Type B pancreatic cell (in vitro differentiated cells): ENCODE results near the gene POLA1. TPM values are rescaled to one million over a fixed set of nuclear protein-coding genes. Genes with fewer than 3 reads are reported as not detected.

Source experiments
- DNase-seq: peaks from one replicate; pipeline ENCODE4 v3.0.0; 2021; ENCODE audit warnings: mixed read lengths; ENCODE audit not compliant: unreplicated experiment; ENCODE audit errors: extremely low spot score
- H3K27ac Mint-ChIP-seq: 2 replicates; pipeline ENCODE4 v1.8.0; 2021; ENCODE audit warnings: mild to moderate bottlenecking, mixed read lengths
- H3K27me3 Mint-ChIP-seq: 2 replicates; pipeline ENCODE4 v1.8.0; 2021; ENCODE audit warnings: mixed read lengths
- H3K36me3 Mint-ChIP-seq: 2 replicates; pipeline ENCODE4 v1.8.0; 2021; ENCODE audit warnings: mixed read lengths
- H3K4me1 Mint-ChIP-seq: one replicate; pipeline ENCODE4 v1.8.0; 2021; ENCODE audit warnings: mixed read lengths; ENCODE audit not compliant: unreplicated experiment
- H3K4me3 Mint-ChIP-seq: 2 replicates; pipeline ENCODE4 v1.8.0; 2021; ENCODE audit warnings: mild to moderate bottlenecking, mixed read lengths
- H3K9me3 Mint-ChIP-seq: 2 replicates; pipeline ENCODE4 v1.8.0; 2021; ENCODE audit warnings: mixed read lengths
- total RNA-seq: library from RNA; stranded (reverse); gene quantifications from 2 replicates; pipeline ENCODE4 v1.2.1, GENCODE V29; 2021; ENCODE audit warnings: low replicate concordance
- TF ChIP-seq, protein P1 (sequence below): fragments of 200-600 bp; sonication (generic); conservative IDR thresholded peaks from 2 replicates; pipeline ENCODE4 v1.5.0; 2021; ENCODE audit warnings: antibody characterized with exemption, mild to moderate bottlenecking

Gene POLA1
- total RNA-seq, 1 donor from 2014 or later = 44.4 TPM

DNA sequence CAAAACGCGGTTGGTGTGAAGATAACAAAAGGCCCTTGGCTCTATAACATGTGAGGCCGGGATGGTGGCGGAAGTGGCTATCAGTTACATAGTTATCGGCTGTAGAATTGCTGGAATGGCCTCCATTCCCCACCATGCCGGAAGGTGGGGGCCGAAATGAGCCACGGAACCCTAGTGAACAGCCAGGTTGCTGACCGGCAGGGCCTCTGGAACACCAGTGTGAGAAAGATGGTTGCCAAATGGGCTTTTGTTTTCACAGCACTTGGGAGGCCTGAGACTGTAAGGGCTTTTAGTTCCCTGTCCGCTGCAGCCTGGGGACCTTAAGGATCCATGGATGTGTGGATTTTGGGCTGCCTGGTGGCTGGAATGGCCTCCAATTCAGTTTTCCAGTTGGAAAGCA, 345.3 kb downstream of the POLA1 start:
- no peaks in the 10 kb centered on the region for H3K36me3 Mint-ChIP-seq
- TF ChIP-seq, protein P1, sequence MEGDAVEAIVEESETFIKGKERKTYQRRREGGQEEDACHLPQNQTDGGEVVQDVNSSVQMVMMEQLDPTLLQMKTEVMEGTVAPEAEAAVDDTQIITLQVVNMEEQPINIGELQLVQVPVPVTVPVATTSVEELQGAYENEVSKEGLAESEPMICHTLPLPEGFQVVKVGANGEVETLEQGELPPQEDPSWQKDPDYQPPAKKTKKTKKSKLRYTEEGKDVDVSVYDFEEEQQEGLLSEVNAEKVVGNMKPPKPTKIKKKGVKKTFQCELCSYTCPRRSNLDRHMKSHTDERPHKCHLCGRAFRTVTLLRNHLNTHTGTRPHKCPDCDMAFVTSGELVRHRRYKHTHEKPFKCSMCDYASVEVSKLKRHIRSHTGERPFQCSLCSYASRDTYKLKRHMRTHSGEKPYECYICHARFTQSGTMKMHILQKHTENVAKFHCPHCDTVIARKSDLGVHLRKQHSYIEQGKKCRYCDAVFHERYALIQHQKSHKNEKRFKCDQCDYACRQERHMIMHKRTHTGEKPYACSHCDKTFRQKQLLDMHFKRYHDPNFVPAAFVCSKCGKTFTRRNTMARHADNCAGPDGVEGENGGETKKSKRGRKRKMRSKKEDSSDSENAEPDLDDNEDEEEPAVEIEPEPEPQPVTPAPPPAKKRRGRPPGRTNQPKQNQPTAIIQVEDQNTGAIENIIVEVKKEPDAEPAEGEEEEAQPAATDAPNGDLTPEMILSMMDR = no peak
- H3K9me3 Mint-ChIP-seq = no peaks in the 10 kb centered on the region
- no peaks in the 10 kb centered on the region for H3K4me1 Mint-ChIP-seq
- no peak overlapping the region for H3K4me3 Mint-ChIP-seq
- DNase-seq = no peak
- peaks cover 5% of the 10 kb centered on the region for H3K27me3 Mint-ChIP-seq
- H3K27ac Mint-ChIP-seq = no peak overlapping the region

DNA sequence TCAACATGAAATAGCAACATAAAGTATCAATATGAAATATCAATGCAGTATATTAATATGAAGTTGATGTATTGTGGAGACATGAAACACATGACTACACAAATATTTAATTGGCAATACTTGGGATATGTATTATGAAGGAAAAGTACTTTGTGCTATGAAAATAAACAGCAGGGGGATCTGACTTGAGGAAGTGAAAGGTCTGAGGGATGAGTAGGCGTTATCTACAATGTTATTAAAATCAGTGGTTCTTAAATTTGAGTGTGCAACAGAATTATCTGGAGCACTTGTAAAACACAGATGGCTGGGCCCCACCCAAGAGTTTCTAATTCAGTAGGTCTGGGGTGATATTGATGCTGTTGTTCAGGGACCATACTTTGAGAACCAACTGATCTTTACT, 349.5 kb downstream of the POLA1 start:
- no peak for DNase-seq
- Mint-ChIP-seq H3K36me3 (no peaks in the 10 kb centered on the region), H3K9me3 (no peaks in the 10 kb centered on the region), H3K4me3 (no peak overlapping the region), H3K27me3 (peaks cover 5% of the 10 kb centered on the region), H3K27ac (no peak overlapping the region), H3K4me1 (no peaks in the 10 kb centered on the region)
- TF ChIP-seq, protein P1 = no peak

Other genes starting within 250 kb of the POLA1 start
- 25.5 and 30.4 TPM in 2 replicates for gene PDK3, start 228.6 kb upstream of the POLA1 start, total RNA-seq
- gene PCYT1B, start 46.6 kb upstream of the POLA1 start, total RNA-seq = 5.7 and 21.3 TPM in 2 replicates